HG03139 (cell line): ENCODE measurements around the gene DUSP5.

Experiments used
- ATAC-seq: cut with Tn5 transposase; IDR thresholded peaks from one replicate; pipeline ENCODE4 v1.9.1; 2021; ENCODE audit not compliant: unreplicated experiment

The DUSP5 gene

DNA sequence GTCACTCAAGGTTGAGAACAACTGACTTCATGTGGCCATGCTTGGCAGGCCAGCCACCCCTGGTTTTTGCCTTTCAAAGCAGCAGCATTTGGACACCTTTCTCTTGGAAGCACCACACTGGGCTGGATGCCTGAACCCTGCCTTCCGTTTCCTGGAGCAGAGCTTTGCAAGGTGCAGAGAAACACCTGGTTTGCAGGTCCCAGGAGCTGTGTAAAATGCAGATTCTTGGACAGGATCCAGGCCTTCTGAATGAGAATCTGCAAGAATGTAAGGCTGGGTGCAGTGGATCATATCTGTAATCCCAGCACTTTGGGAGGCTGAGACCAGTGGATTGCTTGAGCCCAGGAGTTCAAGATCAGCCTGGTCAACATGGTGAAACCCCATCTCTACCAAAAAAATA, 18.0 kb upstream of the DUSP5 start:
- no peak for ATAC-seq

DNA sequence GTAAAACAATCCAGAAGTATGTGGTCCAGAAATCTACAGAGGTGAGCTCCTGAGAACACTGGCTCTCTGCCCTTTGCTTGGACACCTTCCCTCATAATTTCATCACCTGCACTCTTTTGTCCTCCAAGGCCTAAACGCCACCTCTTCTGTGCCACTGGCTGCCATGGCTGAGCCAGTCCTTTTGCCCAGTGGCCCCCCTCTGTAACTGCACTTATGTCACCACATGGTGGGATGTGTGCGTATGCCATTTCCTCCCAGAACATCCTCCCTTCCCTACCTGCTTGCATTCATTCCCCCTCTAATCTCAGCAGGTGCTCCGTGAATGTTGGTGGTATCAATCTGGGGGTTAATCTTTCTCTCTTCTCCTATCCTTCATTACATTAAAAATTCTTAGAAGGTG, 17.3 kb upstream of the DUSP5 start:
- ATAC-seq: no peak

DNA sequence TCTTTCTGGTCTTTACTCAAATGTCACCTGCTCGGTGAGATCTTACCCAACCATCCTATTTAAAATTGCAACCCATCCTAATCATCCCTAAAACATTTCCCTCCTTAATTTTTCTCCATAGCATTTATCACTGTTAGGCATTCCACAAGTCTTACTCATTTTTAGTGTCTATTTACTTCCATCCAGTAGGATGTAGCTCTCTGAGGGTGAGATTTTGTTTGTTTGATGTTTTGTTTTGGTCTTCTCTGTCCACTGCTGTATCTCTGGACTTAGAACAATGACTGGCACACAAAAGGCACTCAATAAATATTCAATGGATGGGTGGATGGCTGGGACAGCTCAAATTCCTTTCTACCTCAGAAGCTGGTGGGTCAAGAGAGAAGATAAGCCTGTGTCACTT, 15.8 kb upstream of the DUSP5 start:
- ATAC-seq: no peak

DNA sequence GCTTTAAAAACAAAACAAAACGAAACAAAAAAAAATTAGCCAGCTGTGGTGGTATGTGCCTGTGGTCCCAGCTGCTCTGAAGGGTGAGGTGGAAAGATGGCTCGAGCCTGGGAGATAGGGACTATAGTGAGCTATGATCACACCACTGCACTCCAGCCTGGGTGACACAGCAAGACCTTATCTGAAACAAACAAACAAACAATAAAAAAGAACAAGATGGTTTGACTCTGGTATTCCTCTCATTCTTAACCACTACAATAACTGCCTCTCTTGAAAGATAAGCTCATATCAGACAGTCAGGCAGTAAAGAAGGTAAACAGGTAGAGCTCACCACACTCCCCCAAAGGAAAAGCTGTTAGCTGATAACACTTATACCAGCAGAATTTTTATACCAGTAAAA, 14.1 kb upstream of the DUSP5 start:
- ATAC-seq: no peak

DNA sequence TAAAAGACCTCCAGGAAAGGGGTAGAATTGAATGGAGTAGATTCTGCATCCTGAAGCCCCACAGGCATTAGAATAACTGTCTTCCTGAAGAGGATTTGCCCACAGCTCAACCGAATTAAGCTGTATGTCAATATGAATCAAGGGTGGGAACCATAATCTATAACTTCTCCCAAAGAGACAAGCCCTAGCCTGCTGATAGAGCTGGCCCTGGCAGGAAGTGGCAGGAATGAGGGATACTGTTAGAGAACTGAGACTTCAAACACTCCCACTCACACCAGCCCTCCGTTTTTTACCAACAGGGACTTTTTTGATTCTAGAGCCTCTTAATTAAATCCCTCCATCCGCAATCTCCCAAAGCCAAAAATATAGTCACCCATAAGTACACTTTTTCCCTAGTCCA, 12.2 kb upstream of the DUSP5 start:
- ATAC-seq: no peak

DNA sequence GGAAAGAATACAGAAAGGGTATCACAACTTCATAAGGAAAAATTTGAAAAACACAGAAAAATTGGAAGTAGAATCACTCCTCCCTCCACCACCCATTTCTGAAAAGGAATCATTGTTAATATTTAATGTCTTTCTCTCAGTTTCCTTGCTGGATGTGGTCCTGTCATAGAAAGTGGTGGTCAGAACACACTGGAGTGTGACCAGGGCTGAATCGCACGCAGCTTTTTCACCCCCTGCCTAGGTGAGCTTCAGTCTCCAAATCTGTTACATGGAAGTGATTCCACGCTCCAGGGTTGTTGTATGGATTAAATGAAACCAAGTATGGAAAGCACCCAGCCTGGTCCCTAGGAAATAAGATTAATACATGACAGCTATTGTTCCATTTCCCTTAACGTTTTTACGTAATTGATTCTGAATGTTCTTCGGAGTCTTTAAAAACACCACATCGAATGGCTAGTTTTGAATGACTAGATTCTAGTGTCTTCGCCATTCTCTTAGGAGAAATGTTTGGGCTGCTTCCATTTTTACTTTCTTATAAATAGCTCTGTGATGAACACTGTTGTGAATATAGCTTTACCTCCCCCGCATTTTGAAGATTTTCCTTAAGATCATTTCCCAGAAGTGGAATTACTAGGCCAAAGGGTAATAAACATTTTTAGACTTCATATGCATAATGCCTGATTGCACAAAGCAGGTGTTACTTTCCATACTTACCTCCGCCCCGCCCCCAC, 10.9 kb upstream of the DUSP5 start:
- ATAC-seq: no peak

DNA sequence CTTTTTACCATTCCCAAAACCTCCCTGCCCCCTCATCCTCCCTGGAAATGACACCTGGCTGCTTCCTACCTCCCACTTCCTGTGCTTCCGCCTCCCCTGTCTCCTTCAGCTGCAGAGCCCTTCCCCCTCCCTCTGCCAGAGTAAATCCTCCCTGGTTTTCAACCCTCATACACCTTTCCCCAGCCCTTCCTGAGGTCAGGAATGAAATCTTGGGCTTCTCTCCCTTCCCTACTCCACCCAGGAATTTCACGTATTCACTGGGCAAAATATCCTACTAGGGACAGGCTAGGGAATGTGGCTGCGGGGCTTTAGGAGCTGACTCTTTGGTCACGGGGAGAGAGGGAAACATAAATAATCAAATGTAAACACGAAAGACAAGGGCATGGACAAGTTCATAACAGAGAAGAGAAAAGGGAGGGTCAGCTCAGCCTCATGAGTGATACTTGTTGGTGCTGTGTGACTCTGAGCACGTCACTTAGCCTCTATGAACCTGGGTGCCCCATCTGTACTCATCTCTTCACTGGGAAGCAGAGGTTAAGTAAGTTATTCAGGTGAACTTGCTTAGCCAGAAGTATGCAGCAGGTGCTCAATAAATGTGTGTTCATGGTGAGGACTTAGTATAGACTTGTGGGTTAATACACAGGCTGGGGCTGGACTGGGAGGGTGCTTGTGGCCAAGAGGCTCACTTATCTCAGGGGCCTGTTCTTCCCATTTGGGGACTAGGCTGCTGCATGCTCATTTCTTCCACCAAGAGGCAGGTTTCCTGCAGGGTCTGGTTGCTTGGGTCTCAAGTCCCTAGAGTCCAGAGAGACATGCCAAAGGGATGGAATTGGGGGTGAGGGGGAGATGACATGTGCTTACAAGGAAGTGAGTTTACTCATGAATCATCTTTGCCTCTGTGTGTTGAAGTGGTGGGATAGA, 10.0 kb upstream of the DUSP5 start:
- no peak for ATAC-seq

DNA sequence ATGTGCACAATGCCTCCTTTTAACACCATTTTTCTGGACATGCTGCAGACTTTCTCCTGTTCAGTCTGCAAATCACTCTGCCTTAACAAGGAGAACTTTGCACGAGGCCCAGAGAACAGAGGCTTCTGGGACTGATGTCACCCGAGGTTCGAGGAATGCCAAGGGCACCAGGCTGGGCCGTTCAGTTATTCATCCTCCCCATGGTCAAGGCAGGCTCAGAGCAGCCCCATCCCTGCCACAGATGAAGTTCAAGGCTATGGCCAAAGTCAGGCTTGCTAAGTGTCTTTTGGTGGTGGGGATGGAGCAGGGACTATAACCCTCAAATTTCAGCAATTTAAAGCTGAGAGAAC, 9.4 kb upstream of the DUSP5 start:
- no peak for ATAC-seq

DNA sequence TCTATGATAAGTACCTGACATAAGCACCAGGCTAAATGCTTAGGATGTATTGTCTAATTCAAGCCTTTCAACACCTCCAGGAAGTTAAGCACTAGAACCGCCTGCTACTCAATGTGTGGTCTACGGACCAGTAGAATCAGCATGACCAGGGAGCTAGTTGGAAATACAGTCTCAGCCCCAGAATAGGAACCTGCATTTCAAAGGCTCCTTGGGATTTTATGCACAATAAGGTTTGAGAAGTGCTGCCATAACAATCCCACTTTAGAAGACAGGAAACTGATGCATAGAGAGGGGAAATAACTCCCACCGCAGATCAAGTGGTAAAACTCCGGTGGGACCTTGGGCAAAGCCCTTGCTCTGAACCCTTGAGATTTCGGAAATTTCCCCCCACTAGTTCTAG, 8.8 kb upstream of the DUSP5 start:
- no peak for ATAC-seq

DNA sequence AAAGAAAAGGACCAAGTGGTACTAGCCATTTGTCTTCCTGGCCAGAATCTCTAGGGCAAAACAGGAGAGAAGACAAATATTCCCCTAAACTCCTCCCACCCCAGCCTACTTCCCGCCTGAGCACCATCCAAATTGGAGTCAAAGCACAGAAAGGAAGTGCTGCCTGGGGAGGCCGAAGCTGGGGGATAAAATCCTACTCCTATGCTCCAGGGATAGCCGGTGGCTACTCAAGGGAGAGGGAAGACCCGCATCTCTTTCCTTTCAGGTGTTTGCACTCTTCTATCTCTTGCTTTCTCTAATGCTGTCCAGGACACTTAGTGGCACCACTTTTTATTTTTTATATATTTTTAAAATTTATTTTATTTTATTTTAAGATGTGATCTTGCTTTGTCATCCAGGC, 7.1 kb upstream of the DUSP5 start:
- no peak for ATAC-seq

DNA sequence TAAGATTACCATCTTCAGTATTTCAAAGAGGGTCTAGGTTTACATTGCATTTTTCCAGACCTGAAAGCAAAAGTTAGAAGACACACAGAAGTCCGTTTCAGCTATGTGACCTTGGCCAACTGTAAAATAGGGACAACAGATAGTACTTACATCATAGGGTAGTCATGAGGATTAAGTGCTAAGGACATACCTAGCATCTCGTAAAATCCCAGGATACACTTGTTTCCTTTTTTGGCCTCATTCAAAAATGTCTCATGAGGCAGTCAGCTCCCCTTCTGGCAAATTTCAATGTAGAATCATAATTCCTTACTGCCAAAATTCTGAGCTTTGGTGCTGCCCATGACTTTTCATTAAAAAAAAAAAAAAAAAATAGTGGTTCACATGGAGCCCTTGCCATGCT, 6.4 kb upstream of the DUSP5 start:
- ATAC-seq: no peak

DNA sequence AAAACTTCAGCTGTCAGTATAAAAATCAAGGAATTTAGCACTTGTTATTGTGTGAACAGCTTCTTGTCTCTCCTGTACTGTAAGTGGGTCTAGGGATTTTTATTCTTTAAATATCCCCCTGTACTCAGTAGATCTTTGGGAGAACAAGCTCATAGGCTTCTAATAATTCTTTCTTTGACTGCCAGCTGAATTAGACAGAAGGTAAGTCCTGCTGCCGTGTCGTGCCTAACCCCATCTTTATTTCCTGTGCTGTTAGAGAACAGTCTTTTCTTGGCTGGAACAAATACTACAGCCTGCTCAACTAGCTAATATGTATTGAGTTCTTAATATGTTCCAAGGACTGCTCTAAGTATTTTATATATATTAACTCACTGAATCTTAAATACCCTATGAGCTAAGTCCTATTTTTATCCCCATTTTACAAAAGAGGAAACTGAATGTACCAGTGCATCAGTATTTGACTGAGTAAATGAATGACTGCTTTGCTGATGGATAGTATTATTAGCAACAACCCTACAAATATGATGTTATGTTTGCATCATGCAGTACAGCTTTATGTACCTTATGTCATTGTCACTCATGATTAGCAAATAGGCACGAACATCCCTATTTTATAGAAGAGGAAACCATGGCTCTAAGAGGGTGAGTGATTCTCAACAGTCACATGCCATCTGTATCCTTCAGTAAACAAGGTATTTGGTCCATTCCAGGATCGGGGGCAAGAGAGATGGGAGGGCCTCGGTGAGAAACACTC, 5.5 kb upstream of the DUSP5 start:
- ATAC-seq: no peak

DNA sequence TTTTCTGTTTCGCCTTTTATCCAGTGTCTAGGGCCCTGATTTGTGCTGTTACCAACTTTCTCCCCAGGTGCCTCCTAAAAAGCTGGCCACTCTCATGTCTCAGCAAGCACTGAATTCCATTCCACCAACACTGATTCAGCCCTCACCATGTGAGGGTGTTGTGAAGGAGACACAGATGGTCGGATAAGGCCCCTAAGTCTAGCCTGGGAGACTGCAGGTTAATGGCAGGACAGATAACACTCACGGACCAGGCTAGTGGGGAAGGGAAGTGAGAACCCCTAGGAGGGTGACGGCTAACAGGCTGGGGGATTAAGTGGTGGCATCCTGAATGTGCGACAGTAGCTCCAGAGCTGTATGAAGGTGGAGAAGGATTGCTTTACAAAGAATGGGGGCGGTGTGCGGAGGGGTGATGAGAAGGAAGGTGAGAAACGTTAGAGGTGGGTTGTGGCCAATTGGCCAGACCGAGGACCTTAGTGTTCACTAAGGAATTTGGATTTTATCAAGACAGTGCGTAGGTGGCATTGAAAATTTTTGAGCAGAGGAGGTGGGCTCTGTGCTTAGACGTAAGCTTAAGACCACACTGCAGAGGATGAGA, 3.8 kb upstream of the DUSP5 start:
- no peak for ATAC-seq

DNA sequence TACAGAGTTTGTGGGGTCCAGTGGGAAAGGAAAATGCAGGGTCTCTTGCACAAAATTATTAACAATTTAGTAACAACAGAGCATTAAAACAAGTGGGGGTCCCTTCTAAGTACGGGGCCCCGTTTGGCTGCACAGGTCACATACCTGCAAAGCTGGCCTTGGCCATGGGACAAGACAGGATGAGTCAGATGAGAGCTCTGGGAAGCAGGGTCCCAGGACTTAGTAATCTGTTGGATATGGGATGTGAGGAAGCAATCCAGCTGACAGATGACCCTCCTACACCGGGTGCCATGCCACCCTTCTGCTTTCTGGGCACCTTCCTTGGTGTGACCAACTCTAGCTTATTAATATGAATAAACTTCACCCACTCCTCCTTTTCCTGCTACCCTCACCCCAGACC, 3.2 kb upstream of the DUSP5 start:
- no peak for ATAC-seq

DNA sequence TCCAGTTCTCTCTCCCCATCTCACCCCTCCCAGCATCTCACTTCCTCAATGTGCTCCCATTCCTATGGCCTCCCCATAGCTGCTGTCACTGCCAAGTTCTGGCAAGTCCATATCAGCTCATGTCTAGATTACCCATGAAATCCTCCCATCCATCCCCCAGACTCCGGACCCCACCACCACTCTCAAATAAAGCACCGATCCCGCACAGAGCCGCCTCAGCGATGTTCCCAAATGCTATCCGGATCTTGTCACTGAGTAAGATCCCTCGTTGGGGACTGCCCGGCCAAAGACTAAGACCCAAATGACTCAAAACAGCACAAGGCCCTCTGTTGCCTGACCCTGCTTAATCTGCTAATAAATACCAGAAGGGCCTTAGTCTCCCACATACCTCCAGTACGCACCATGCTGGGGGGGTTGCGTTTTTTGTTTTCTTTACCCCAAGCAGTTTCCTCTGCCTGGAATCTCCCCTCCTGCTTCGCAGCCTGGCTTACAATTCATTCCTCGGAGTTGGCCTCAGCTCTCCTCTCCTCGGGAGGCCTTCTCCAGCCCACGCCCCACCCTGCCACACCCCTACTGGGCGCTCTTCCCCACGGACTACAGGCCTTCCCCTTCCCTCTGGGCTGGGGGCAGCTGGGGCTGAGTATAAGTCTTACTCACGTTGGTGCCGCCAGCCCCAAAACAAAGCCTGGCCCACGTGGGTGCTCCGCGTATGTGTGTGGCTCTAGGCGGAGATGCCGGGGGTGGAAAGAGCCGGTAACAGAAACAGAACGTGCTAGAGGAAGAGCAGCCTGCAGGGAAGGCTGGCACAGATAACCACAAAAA, 1.8 kb upstream of the DUSP5 start:
- ATAC-seq: no peak

DNA sequence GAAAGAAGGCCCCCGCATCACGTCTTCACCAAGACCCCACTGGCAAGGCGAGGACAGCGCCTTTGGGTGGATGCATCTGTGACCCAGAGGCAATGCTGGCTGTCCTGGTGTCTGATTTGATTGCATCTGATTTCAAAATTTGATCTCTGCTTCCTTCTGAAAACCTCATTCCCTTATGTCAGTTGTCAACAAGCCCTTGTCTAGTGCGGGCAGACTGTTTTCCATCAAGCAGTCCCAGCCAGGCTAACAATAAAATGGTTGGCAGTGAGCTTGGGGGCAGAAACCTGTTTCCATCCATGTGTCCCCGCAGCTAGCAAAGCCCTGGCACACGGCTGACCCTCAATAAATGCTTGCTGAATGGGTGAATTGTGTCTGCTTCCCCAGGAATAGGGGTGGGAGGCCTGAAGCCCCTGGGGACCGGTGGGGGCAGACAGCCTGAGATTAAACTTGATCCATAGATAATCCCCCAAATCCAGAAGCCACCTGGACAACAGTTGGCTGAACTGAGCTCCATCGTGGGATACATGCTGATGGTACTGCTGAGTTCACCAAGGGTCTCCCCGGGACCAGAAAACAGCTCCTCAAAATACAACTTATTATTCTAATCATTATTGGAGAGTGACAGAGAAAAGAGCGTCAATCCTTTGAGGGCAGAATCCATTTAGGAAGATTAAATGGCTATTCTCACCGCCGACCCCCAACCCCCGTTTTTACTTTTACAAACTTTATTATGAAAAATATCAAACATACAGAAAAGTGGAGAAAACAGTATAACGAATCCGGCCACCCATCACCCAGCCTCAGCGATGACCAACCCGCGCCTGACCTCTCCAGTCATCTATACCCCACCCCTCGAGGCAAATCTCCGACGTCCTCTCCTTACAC, 912 bp upstream of the DUSP5 start:
- no peak for ATAC-seq

DNA sequence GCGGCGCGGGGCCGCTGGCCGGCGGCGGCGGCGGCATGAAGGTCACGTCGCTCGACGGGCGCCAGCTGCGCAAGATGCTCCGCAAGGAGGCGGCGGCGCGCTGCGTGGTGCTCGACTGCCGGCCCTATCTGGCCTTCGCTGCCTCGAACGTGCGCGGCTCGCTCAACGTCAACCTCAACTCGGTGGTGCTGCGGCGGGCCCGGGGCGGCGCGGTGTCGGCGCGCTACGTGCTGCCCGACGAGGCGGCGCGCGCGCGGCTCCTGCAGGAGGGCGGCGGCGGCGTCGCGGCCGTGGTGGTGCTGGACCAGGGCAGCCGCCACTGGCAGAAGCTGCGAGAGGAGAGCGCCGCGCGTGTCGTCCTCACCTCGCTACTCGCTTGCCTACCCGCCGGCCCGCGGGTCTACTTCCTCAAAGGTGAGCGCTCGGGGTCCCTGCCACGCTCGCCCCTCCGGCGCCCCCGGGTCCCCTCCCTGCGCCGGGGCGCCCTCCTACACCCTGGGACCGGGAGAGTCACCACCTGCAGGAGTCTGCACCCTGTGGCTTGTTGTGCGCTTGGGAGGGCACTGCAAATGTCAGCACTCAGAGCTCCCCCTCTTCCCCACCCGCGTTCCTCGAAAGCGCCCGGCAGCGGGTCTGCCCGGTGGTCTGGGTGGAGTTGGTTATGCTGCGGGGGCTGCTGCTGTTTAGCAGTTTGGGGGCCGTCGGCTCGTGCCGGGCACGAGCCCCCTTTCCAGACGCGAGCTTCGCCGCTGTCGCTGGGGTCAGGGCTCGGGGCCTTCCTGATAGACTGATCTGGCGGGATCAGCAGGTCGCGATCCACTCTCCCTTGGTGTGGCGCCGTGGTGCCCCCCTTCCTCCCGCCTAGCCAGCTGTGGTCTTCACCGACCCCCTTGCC, 627 bp downstream of the DUSP5 start:
- peak; percentile 9 for ATAC-seq

DNA sequence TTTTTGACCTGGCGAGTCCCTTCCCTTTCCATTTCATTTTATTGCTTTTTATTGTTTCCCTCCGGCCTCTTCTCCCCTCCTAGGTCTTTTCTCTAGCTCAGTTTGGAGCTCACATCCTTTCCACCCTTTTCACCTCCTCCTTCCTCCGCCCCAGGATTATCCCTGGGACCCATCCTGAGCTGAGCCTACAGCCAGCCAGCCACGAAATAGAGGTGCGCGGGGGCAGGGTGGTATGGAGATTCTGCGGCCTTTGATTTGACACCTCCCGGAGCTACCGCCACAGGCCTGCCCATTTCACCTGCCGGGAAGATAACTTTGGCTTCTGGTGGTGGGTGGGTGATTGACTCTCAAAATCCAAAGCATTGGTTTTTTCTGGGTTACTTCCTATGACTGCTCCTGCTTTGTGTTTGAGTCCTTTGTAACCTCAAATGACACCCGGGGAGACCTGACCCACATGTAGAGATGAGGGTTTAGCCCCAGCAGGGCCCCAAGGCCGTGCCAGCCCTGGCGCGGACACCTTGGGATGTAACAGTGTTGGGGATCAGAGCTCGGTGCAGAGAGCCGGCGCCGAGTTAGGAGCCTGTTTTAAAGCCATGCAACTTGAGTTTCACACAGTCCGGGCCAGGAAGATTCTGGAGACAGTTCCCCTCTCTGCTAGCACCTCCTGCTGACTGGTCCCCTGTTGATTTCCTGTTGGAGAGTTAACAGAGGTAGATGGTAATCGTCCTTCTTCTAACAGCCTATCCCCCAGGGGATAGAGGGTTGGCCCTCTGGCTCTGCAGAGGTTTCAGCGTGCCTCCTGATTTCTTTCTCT, 1.5 kb downstream of the DUSP5 start:
- ATAC-seq: peak; percentile 19
